Measurements from ENCODE around the gene CAMTA1.

CAMTA1 gene

DNA sequence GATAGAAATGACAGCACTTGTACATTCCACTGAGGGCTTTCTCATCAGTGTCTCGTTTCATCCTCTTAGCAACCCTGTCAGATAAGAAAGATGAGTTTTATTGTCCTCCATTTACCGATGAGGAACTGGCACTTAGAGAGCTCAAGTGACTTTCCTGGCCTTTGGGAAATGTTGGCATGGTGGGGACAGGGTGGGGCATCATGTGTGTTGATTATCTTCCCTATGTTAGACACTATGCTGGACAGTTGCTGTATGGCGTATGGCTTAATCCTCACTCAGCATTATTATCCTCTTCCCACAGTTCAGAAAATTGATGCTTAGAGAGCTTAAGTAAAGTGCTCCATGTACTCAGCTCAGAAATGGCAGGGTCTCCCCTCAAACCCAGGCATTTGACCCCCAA lies 163.2 kb downstream of the CAMTA1 start:
- H3K79me2 ChIP-seq (ENCODE audit: low read length), result no peaks in the 10 kb centered on the region
- no peaks in the 10 kb centered on the region for H3K9me2 ChIP-seq (replicated peaks; ENCODE audit: insufficient read depth, low read length)
- H3K27ac ChIP-seq (ENCODE audit: low read length), result no peak overlapping the region
- H2AFZ ChIP-seq (ENCODE audit: low read length), result no peak overlapping the region
- H3K4me3 ChIP-seq (ENCODE audit: low read length), result no peak overlapping the region
- no peak overlapping the region for H3K4me2 ChIP-seq (ENCODE audit: low read depth, low read length)
- TF ChIP-seq, protein P1, sequence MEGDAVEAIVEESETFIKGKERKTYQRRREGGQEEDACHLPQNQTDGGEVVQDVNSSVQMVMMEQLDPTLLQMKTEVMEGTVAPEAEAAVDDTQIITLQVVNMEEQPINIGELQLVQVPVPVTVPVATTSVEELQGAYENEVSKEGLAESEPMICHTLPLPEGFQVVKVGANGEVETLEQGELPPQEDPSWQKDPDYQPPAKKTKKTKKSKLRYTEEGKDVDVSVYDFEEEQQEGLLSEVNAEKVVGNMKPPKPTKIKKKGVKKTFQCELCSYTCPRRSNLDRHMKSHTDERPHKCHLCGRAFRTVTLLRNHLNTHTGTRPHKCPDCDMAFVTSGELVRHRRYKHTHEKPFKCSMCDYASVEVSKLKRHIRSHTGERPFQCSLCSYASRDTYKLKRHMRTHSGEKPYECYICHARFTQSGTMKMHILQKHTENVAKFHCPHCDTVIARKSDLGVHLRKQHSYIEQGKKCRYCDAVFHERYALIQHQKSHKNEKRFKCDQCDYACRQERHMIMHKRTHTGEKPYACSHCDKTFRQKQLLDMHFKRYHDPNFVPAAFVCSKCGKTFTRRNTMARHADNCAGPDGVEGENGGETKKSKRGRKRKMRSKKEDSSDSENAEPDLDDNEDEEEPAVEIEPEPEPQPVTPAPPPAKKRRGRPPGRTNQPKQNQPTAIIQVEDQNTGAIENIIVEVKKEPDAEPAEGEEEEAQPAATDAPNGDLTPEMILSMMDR (IDR thresholded peaks at IDR 0.05; ENCODE audit: low read length), result no peak
- TF ChIP-seq EZH2 (optimal IDR thresholded peaks at IDR 0.05; ENCODE audit: low read depth, low read length), result no peak
- TF ChIP-seq EZH2phosphoT487 (IDR thresholded peaks at IDR 0.05; ENCODE audit: low read length), result no peak
- DNase-seq, result no peak
- no peak overlapping the region for H3K9ac ChIP-seq (ENCODE audit: low read length)
- H3F3A ChIP-seq (ENCODE audit: insufficient read depth, low read length), result no peaks in the 10 kb centered on the region
- H3K4me1 ChIP-seq (ENCODE audit: low read length), result no peaks in the 10 kb centered on the region
- no peaks in the 10 kb centered on the region for H4K20me1 ChIP-seq (ENCODE audit: insufficient read depth, low read length)
- H3K9me3 ChIP-seq (replicated peaks; ENCODE audit: insufficient read depth, low read length), result no peaks in the 10 kb centered on the region
- H3K27me3 ChIP-seq (replicated peaks; ENCODE audit: insufficient read depth, low read length), result no peaks in the 10 kb centered on the region
- no peaks in the 10 kb centered on the region for H3K36me3 ChIP-seq (replicated peaks; ENCODE audit: insufficient read depth, low read length)

DNA sequence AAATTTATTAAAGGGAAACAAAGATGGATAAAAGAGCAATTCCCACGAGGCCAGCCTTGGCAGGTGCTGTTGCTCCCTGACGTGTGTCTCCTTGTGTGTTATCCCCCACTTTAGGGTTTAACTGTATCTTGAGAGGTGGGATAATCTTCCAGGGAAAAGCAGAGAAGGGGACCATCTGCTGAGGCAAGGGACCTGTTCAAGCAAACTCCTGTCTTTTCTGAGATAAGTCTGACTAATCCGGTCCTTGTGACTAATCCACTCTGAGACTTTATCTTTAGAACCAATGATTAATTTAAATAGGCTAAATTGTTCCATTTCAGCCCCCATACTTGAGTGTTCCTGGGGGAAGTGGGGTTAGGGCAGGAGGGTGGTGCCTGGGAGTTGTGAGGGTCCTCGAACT lies 163.6 kb downstream of the CAMTA1 start:
- Histone ChIP-seq H3K4me1 (ENCODE audit: low read length) (no peaks in the 10 kb centered on the region), H2AFZ (ENCODE audit: low read length) (no peak overlapping the region), H3K79me2 (ENCODE audit: low read length) (no peaks in the 10 kb centered on the region), H3K9me3 (replicated peaks; ENCODE audit: insufficient read depth, low read length) (no peaks in the 10 kb centered on the region), H3K27me3 (replicated peaks; ENCODE audit: insufficient read depth, low read length) (no peaks in the 10 kb centered on the region), H3K9ac (ENCODE audit: low read length) (no peak overlapping the region), H3K27ac (ENCODE audit: low read length) (no peak overlapping the region), H3K4me2 (ENCODE audit: low read depth, low read length) (no peak overlapping the region), H3K36me3 (replicated peaks; ENCODE audit: insufficient read depth, low read length) (no peaks in the 10 kb centered on the region), H4K20me1 (ENCODE audit: insufficient read depth, low read length) (no peaks in the 10 kb centered on the region), H3K4me3 (ENCODE audit: low read length) (no peak overlapping the region), H3K9me2 (replicated peaks; ENCODE audit: insufficient read depth, low read length) (no peaks in the 10 kb centered on the region), H3F3A (ENCODE audit: insufficient read depth, low read length) (no peaks in the 10 kb centered on the region)
- TF ChIP-seq, protein P1 (IDR thresholded peaks at IDR 0.05; ENCODE audit: low read length), result no peak
- no peak for TF ChIP-seq EZH2phosphoT487 (IDR thresholded peaks at IDR 0.05; ENCODE audit: low read length)
- no peak for TF ChIP-seq EZH2 (optimal IDR thresholded peaks at IDR 0.05; ENCODE audit: low read depth, low read length)
- no peak for DNase-seq

DNA sequence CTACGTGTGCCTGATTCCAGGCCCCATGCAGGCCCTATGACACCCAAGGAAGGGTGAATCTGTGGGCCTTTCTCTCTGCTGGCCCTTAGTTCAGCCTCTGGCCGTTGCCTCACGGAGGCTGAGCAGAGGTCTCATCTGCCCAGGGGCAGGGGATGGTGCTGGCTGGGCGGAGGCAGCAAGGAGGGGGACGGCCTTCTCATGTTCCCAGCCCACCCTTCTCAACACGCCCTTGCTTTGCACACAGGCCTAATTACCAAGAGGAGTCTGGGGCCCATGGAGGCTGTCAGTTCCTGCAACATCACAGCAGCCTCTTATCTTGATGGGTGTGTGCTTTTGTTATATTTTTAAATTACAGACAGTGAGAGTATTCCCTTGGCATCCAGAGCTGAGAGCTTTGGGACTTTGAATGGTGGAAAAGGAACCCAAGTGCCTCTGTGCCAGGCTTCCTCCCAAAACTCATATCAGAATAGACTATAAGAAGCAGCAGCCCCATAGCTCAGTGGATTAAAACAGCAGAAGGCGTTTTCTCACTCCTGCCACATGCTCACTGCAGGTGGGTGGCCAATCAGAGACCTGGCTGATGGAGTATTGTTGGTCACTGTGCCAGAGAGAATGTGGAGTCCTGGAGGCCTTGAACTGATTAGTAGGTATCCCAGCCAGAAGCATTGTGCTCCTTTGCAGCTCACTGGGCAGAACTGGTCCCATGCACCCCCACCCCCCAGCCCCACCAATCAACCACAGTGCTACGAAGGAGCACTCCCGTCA lies 164.9 kb downstream of the CAMTA1 start:
- TF ChIP-seq EZH2phosphoT487 (IDR thresholded peaks at IDR 0.05; ENCODE audit: low read length) (no peak), EZH2 (optimal IDR thresholded peaks at IDR 0.05; ENCODE audit: low read depth, low read length) (no peak)
- TF ChIP-seq, protein P1 (IDR thresholded peaks at IDR 0.05; ENCODE audit: low read length), result no peak
- no peaks in the 10 kb centered on the region for H3K79me2 ChIP-seq (ENCODE audit: low read length)
- no peak overlapping the region for H3K4me2 ChIP-seq (ENCODE audit: low read depth, low read length)
- no peak overlapping the region for H3K27ac ChIP-seq (ENCODE audit: low read length)
- no peak overlapping the region for H3K4me3 ChIP-seq (ENCODE audit: low read length)
- no peak for DNase-seq
- no peaks in the 10 kb centered on the region for H3K9me2 ChIP-seq (replicated peaks; ENCODE audit: insufficient read depth, low read length)
- no peaks in the 10 kb centered on the region for H3F3A ChIP-seq (ENCODE audit: insufficient read depth, low read length)
- no peaks in the 10 kb centered on the region for H3K36me3 ChIP-seq (replicated peaks; ENCODE audit: insufficient read depth, low read length)
- H3K9ac ChIP-seq (ENCODE audit: low read length), result no peak overlapping the region
- no peaks in the 10 kb centered on the region for H4K20me1 ChIP-seq (ENCODE audit: insufficient read depth, low read length)
- H3K9me3 ChIP-seq (replicated peaks; ENCODE audit: insufficient read depth, low read length), result no peaks in the 10 kb centered on the region
- no peaks in the 10 kb centered on the region for H3K4me1 ChIP-seq (ENCODE audit: low read length)
- no peaks in the 10 kb centered on the region for H3K27me3 ChIP-seq (replicated peaks; ENCODE audit: insufficient read depth, low read length)
- H2AFZ ChIP-seq (ENCODE audit: low read length), result no peak overlapping the region
